GM15510 (cell line): ENCODE results near the gene PNLIPRP2.

Experiments
- POLR2A ChIP-seq: IDR thresholded peaks from 3 replicates; pipeline ENCODE4 v1.6.1; 2011; ENCODE audit warnings: borderline replicate concordance; ENCODE audit not compliant: insufficient read length; ENCODE audit errors: extremely low read depth

PNLIPRP2 gene

GRCh38 chr10:116629340-116629739 lies 8.6 kb downstream of the PNLIPRP2 start:
- TF ChIP-seq POLR2A: no peak

GRCh38 chr10:116630020-116630419 lies 9.3 kb downstream of the PNLIPRP2 start:
- no peak for TF ChIP-seq POLR2A

- TF ChIP-seq POLR2A: no peak
These were observed 11.1 kb downstream of the PNLIPRP2 start for GRCh38 chr10:116631871-116632295.

- no peak for TF ChIP-seq POLR2A
These were observed 12.0 kb downstream of the PNLIPRP2 start for GRCh38 chr10:116632596-116633215.

DNA sequence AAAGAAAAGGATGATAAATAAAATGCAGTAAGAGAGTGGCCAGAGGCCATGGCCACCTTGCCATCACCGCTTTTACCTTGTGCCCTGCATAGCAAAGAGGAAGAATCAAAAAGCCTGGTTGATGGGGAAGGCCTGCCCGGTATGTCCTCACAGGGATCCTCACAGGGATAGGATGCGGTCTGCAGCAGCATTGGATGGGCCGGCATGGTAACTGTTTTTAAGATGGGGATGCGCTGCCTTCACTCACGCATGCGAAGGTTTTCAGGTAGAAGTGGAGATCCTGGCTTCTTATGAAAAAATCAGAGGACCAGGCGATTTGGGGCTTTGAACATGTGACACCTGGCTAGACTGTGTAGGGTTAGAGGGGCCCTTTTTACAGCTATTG lies 12.5 kb downstream of the PNLIPRP2 start:
- TF ChIP-seq POLR2A: no peak

- TF ChIP-seq POLR2A: no peak
These were observed 13.6 kb downstream of the PNLIPRP2 start for GRCh38 chr10:116634126-116634975.

- no peak for TF ChIP-seq POLR2A
These were observed 15.6 kb downstream of the PNLIPRP2 start for GRCh38 chr10:116636385-116636784.

- TF ChIP-seq POLR2A: no peak
These were observed 16.2 kb downstream of the PNLIPRP2 start for GRCh38 chr10:116636976-116637375.

DNA sequence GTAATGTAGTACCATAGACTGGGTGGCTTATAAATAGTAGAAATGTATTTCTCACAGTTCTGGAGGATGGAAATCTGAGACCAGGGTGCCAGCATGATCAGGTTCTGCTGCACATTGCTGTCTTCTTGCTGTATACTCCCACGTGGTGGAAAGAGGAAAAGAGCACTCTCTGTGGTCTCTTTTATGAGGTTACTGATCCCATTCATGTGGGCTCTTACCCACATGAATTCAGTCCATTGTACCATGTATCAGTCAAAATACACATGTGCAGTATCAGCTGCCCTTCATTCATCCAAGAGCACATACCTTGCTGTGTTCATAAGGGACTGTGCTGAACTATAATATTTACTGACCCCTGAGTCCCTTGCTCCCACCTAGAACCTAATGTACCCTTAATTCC lies 17.1 kb downstream of the PNLIPRP2 start:
- no peak for TF ChIP-seq POLR2A

DNA sequence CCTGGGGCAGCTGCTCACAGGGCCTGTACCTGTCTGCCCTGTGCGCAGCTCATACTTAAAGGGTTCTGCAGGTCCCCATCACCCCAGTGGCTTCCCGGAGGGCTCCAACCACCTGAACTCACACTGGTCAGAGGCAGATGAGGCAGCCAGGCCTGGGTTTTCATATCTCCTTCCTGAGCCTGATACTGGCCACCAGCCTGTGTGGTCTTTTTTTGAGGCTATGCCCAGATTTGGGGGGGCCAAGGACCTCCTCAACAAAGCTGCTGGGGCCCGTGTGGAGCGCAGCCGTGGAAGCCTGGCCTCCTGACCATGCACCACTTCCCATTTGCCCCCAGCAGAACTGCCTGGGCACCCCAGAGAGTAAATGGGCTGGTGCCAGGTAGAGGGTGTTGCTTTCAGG lies 25.7 kb downstream of the PNLIPRP2 start:
- no peak for TF ChIP-seq POLR2A

DNA sequence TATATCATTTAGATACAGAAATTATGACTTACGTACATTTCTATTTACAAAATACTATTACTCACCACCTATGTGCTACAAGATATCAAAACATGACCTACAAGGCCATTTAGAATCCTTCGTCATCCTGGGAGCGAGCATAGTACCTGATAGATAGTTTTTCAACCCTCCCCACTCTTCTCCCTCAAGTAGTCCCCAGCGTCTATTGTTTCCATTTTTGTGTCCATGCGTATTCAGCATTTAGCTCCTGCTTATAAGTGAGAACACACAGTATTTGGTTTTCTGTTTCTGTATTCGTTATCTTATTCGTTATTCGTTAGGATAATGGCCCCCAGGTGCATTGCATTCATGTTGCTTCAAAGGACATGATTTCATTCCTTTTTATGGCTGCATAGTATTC lies 28.1 kb downstream of the PNLIPRP2 start:
- TF ChIP-seq POLR2A: no peak

- no peak for TF ChIP-seq POLR2A
These were observed 33.1 kb downstream of the PNLIPRP2 start for GRCh38 chr10:116653885-116654284.

- TF ChIP-seq POLR2A: no peak
These were observed 34.1 kb downstream of the PNLIPRP2 start for GRCh38 chr10:116654816-116655215.

DNA sequence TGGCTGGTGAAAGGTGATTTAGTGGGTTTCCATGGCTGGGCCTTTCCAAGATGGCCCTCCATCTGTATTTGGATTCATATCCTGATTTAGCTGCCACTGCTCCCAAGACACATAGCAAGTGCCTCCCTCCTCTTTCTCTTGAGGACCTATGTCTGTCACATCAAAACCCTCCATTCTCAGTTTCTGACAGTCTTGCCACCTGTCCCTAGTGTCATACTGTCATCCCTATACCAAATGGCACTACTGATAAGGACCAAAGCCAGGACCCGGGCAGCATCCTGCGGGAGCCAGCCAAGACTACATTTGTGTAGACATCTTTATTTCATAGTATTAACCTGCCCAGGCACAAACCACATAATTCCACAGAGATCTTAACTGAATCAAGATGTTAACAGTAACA lies 34.8 kb downstream of the PNLIPRP2 start:
- no peak for TF ChIP-seq POLR2A

DNA sequence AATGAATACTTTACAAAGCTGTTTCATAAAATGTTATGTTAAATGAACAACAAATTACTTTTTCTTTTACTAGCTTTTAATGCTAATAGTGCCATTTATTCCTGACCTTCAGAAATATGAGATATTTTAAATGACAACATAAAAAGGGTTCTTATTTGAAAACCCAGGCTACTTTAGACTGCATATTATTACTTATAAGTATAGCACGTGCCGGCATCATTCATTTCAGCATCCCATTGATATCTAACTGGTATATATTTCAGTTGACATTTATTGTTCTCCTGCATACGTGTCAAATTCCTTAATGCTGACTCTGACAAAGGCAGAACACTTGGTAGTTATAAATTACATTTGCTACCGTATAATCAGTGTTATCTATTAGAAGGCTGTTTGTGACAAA lies 35.3 kb downstream of the PNLIPRP2 start:
- no peak for TF ChIP-seq POLR2A
